HepG2 (cell line): ENCODE data around the gene CPNE5. TPM values are rescaled to one million over a fixed set of nuclear protein-coding genes. Genes with fewer than 3 reads are reported as not detected.

Experiments used
- ATAD3A ChIP-seq: sonication (generic); formaldehyde crosslinking; IDR thresholded peaks from 2 replicates; pipeline ENCODE4 v1.4.0; 2020; ENCODE audit warnings: missing genetic modification reagents
- DBP ChIP-seq: sonication (generic); formaldehyde crosslinking; IDR thresholded peaks from 2 replicates; pipeline ENCODE4 v1.4.0; 2020; ENCODE audit warnings: missing genetic modification reagents; ENCODE audit errors: not compliant biosample characterization
- HNF4G ChIP-seq, 2 experiments: sonication (generic) in 1 of 2; formaldehyde crosslinking in 1 of 2; IDR thresholded peaks; 2 replicates each; pipeline versions ENCODE4 v1.4.0 to v1.6.1; 2011 to 2020; ENCODE audit warnings: borderline replicate concordance in 2 of 2, low read depth in 2 of 2, mild to moderate bottlenecking in 2 of 2, low read length in 1 of 2, missing genetic modification reagents in 1 of 2, moderate library complexity in 1 of 2
- IKZF5 ChIP-seq: IDR thresholded peaks from 2 replicates; pipeline ENCODE4 v1.6.1; 2018; ENCODE audit warnings: missing genetic modification reagents, mild to moderate bottlenecking, missing compliant biosample characterization
- KDM1A ChIP-seq: IDR thresholded peaks from 2 replicates; pipeline ENCODE4 v1.6.1; 2016; ENCODE audit warnings: missing compliant biosample characterization
- MEF2D ChIP-seq: sonication (generic); formaldehyde crosslinking; IDR thresholded peaks from 2 replicates; pipeline ENCODE4 v1.5.1; 2020; ENCODE audit warnings: mild to moderate bottlenecking, missing genetic modification reagents
- PBX2 ChIP-seq: IDR thresholded peaks from 2 replicates; pipeline ENCODE4 v1.6.1; 2016; ENCODE audit warnings: control low read depth
- TCF7 ChIP-seq: sonication (generic); IDR thresholded peaks from 2 replicates; pipeline ENCODE4 v1.6.1; 2016; ENCODE audit warnings: antibody characterized with exemption, low read depth
- ZFY ChIP-seq: sonication (generic); formaldehyde crosslinking; IDR thresholded peaks from 2 replicates; pipeline ENCODE4 v1.4.0; 2020; ENCODE audit warnings: missing genetic modification reagents
- ZNF317 ChIP-seq: sonication (generic); formaldehyde crosslinking; IDR thresholded peaks from 2 replicates; pipeline ENCODE4 v1.5.0; 2020; ENCODE audit warnings: mild to moderate bottlenecking, missing genetic modification reagents
- ZNF331 ChIP-seq: sonication (generic); formaldehyde crosslinking; IDR thresholded peaks from 2 replicates; pipeline ENCODE4 v1.4.0; 2020; ENCODE audit warnings: missing genetic modification reagents
- ZNF768 ChIP-seq: sonication (generic); formaldehyde crosslinking; IDR thresholded peaks from 2 replicates; pipeline ENCODE4 v1.4.0; 2020; ENCODE audit warnings: missing genetic modification reagents
- ZNF776 ChIP-seq: sonication (generic); formaldehyde crosslinking; IDR thresholded peaks from 2 replicates; pipeline ENCODE4 v1.4.0; 2020; ENCODE audit warnings: mild to moderate bottlenecking, missing genetic modification reagents
- polyA plus RNA-seq, 8 experiments: library from polyadenylated mRNA; depleted of rRNA in 3 of 8; stranded (reverse) in 7 of 8; unstranded in 1 of 8; fragments of >200 nt; fragmentation: Illumina TruSeq in 4 of 8; extraction: Trizol in 4 of 8; gene quantifications; 2 replicates each; pipeline versions ENCODE4 v1.2.1 to v1.2.3, GENCODE V29; 2011 to 2016; ENCODE audit warnings: low read depth in 4 of 8, missing spikeins in 1 of 8, mixed read lengths in 1 of 8; ENCODE audit not compliant: insufficient read depth in 1 of 8
- total RNA-seq, 5 experiments: library from RNA; depleted of rRNA; stranded (reverse); fragments of >200 nt; fragmentation: Illumina TruSeq; extraction: Trizol; gene quantifications; 2 replicates each; pipeline ENCODE4 v1.2.3, GENCODE V29; 2016; ENCODE audit warnings: low read depth in 1 of 5
- TF ChIP-seq, protein P1 (sequence below): sonication (generic); formaldehyde crosslinking; IDR thresholded peaks from 2 replicates; pipeline ENCODE4 v1.4.0; 2020; ENCODE audit warnings: low read depth, missing genetic modification reagents
- TF ChIP-seq, protein P2 (sequence below): sonication (generic); formaldehyde crosslinking; IDR thresholded peaks from 2 replicates; pipeline ENCODE4 v1.5.0; 2020; ENCODE audit warnings: missing genetic modification reagents, mild to moderate bottlenecking, borderline replicate concordance
- TF ChIP-seq, protein P3 (sequence below): sonication (generic); formaldehyde crosslinking; IDR thresholded peaks from 2 replicates; pipeline ENCODE4 v1.4.0; 2020; ENCODE audit warnings: mild to moderate bottlenecking, missing genetic modification reagents

CPNE5 gene
- total and polyA plus RNA-seq, 2 of the 13 experiments (the other 11 are each of a cell fraction or from before 2014, with no cell fraction given), result 0.16 TPM; not detected in 1

GRCh38 chr6:36840432-36841403 is 1.5 kb upstream of the CPNE5 start (continued):
- TF ChIP-seq, protein P1, sequence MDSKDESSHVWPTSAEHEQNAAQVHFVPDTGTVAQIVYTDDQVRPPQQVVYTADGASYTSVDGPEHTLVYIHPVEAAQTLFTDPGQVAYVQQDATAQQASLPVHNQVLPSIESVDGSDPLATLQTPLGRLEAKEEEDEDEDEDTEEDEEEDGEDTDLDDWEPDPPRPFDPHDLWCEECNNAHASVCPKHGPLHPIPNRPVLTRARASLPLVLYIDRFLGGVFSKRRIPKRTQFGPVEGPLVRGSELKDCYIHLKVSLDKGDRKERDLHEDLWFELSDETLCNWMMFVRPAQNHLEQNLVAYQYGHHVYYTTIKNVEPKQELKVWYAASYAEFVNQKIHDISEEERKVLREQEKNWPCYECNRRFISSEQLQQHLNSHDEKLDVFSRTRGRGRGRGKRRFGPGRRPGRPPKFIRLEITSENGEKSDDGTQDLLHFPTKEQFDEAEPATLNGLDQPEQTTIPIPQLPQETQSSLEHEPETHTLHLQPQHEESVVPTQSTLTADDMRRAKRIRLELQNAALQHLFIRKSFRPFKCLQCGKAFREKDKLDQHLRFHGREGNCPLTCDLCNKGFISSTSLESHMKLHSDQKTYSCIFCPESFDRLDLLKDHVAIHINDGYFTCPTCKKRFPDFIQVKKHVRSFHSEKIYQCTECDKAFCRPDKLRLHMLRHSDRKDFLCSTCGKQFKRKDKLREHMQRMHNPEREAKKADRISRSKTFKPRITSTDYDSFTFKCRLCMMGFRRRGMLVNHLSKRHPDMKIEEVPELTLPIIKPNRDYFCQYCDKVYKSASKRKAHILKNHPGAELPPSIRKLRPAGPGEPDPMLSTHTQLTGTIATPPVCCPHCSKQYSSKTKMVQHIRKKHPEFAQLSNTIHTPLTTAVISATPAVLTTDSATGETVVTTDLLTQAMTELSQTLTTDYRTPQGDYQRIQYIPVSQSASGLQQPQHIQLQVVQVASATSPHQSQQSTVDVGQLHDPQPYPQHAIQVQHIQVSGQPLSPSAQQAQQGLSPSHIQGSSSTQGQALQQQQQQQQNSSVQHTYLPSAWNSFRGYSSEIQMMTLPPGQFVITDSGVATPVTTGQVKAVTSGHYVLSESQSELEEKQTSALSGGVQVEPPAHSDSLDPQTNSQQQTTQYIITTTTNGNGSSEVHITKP (CRISPR knock-in tag), result no peak
- no peak for TF ChIP-seq TCF7
- TF ChIP-seq ATAD3A (CRISPR knock-in tag), result no peak
- TF ChIP-seq KDM1A (CRISPR knock-in tag), result no peak
- peak; percentile 60 for TF ChIP-seq ZNF768 (CRISPR knock-in tag)
- TF ChIP-seq, protein P2, sequence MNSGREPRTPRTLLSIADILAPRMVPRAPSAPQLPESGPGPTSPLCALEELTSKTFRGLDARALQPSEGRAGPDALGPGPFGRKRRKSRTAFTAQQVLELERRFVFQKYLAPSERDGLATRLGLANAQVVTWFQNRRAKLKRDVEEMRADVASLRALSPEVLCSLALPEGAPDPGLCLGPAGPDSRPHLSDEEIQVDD (CRISPR knock-in tag), result no peak
- TF ChIP-seq DBP (CRISPR knock-in tag), result peak; percentile 24
- 0 out of 2 replicates have a peak, but pooled peaks have one; percentile 53 for TF ChIP-seq ZNF776 (CRISPR knock-in tag)
- TF ChIP-seq HNF4G (IDR thresholded peaks at IDR 0.05; ENCODE audit: borderline replicate concordance, low read depth, low read length), result no peak
- TF ChIP-seq HNF4G (CRISPR knock-in tag; IDR thresholded peaks at IDR 0.05; ENCODE audit: borderline replicate concordance, low read depth), result peak; percentile 31; the same call in 1 of the 2 replicates
- TF ChIP-seq, protein P3, sequence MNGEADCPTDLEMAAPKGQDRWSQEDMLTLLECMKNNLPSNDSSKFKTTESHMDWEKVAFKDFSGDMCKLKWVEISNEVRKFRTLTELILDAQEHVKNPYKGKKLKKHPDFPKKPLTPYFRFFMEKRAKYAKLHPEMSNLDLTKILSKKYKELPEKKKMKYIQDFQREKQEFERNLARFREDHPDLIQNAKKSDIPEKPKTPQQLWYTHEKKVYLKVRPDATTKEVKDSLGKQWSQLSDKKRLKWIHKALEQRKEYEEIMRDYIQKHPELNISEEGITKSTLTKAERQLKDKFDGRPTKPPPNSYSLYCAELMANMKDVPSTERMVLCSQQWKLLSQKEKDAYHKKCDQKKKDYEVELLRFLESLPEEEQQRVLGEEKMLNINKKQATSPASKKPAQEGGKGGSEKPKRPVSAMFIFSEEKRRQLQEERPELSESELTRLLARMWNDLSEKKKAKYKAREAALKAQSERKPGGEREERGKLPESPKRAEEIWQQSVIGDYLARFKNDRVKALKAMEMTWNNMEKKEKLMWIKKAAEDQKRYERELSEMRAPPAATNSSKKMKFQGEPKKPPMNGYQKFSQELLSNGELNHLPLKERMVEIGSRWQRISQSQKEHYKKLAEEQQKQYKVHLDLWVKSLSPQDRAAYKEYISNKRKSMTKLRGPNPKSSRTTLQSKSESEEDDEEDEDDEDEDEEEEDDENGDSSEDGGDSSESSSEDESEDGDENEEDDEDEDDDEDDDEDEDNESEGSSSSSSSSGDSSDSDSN (CRISPR knock-in tag), result peak; percentile 61
- TF ChIP-seq ZNF317 (CRISPR knock-in tag), result 0 out of 2 replicates have a peak, but pooled peaks have one; percentile 51
- peak; percentile 52; the same call in 1 of the 2 replicates for TF ChIP-seq IKZF5
- TF ChIP-seq MEF2D (CRISPR knock-in tag), result peak; percentile 65
- 0 out of 2 replicates have a peak, but pooled peaks have one; percentile 30 for TF ChIP-seq ZNF331
- TF ChIP-seq PBX2 (CRISPR knock-in tag), result peak; percentile 32; the same call in 1 of the 2 replicates
- TF ChIP-seq ZFY (CRISPR knock-in tag), result 0 out of 2 replicates have a peak, but pooled peaks have one; percentile 34
